Fibroblast of villous mesenchyme (primary cell): ENCODE data around the gene WFDC13. TPM values are rescaled to one million over a fixed set of nuclear protein-coding genes. Genes with fewer than 3 reads are reported as not detected.

Source experiments
- DNase-seq: peaks from one replicate; pipeline ENCODE4 v3.0.0-alpha.2; 2010; ENCODE audit warnings: low read depth
- H3K4me3 ChIP-seq: 2 replicates; pipeline ENCODE4 v1.5.1; 2011; ENCODE audit warnings: low read depth, mild to moderate bottlenecking, low read length
- CTCF ChIP-seq: IDR thresholded peaks from 2 replicates; pipeline ENCODE4 v1.5.1; 2012; ENCODE audit warnings: low read depth, mild to moderate bottlenecking, low read length; ENCODE audit not compliant: insufficient read depth
- total RNA-seq: library from RNA; depleted of rRNA; stranded (reverse); fragments of >200 nt; gene quantifications from 2 replicates; pipeline ENCODE4 v1.2.3, GENCODE V29; 2012

Gene WFDC13
- total RNA-seq, 1 donor: not detected

DNA sequence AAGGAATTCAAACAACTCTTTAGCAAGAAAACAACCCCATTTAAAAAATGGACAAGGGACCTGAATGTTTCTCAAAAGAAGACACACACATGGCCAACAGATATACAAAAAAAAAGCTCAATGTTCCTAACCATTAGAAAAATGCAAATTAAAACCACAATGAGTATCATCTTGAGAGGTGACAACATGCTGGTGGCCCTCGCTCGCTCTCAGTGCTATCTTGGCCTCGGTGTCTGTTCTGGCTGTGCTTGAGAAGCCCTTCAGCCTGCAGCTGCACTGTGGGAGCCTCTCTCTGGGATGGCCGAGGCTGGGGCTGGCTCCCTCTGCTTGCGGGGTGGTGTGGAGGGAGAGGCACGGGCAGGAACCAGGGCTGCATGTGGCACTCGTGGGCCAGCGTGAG is 33.7 kb downstream of the WFDC13 start:
- no peak for TF ChIP-seq CTCF
- H3K4me3 ChIP-seq: no peak overlapping the region
- DNase-seq: no peak

DNA sequence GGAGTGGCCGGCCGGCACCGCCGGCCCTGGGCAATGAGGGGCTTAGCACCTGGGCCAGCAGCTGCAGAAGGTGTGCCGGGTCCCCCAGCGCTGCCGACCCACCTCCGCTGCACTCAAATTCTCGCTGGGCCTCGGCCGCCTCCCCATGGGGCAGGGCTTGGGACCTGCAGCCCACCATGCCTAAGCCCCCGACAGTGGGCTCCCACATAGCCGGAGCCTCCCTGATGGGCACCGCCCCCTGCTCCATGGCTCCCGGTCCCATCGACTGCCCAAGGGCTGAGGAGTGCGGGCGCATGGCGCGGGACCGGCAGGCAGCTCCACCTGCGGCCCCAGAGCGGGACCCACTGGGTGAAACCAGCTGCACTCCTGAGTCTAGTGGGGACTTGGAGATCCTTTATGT is 34.1 kb downstream of the WFDC13 start:
- DNase-seq: no peak

DNA sequence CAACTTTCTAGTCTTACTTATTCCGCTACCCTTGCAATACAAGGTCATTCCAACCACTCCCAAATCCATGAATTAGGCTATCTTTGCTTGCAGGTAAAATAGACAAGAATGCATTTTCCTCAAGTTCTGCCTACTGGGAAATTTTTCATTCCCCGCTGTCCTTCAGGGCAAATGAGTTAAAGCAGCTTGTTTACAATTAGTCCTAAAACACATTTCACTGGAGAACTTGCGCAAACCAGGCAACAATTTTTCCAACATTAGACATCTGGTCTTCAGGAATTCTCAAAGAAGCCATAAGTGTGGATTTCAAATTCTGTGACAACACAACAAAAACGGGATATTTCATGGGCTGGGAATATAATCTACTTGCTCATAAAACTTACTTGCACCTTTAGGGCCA is 40.8 kb downstream of the WFDC13 start:
- no peak for TF ChIP-seq CTCF
- peak; percentile 15 for DNase-seq
- no peak overlapping the region for H3K4me3 ChIP-seq

More for the DNA sequence above, 34.1 kb downstream of the WFDC13 start:
- no peak for TF ChIP-seq CTCF
- no peak overlapping the region for H3K4me3 ChIP-seq

DNA sequence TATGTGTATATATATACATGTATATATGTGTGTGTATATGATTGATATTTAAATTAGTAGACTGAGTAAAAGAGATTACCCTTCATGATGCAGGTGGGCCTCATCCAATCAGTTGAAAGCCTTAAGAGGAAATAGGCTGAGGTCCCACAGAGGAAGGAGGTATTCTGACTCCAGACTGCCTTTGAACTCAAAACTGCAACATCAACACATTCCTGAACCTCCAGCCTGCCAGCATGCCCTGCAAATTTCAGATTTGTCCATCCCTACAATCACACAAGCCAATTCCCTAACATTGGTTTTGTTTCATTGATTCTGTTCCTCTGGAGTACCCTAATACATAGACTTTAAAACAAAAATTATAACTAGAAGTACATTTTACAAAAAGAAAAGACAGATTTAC is 43.2 kb downstream of the WFDC13 start:
- TF ChIP-seq CTCF: no peak
- H3K4me3 ChIP-seq: no peak overlapping the region
- no peak for DNase-seq

DNA sequence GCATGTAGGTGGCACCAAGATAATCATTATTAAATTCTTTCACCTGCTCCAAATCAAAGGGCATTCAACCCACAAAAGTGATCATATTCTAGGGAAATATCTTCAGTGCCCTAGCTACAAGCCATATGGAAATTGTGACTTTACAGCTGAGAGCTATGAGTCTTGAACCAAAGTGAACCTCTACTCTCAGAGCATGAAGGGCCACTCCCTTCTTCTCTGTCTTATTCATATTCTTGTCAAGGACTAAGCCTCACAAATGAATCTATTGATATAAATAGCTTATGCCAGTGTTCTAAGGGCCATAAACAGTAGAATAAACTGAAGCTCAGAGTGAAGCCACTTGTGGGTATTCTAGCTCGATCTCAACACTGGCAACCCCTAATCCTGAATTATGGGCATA is 49.9 kb downstream of the WFDC13 start:
- DNase-seq: no peak
- no peak for TF ChIP-seq CTCF
- no peak overlapping the region for H3K4me3 ChIP-seq

DNA sequence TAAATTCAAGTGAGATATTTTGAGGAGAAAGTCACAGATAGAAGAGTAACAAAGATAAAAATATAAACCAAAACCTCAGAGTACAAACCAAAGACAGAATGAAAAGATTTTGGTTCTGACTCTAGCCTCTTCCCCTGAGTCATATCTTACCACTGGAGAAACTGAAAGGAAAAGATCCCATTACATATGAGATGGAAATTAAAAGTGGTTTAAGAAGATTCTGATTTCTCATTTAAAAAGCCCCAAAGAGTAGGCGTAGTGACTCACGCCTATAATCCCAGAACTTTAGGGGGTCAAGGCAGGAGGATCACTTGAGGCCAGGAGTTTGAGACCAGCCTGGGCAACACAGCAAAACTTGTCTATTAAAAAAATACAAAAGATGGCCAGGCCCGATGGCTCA is 50.9 kb downstream of the WFDC13 start:
- TF ChIP-seq CTCF: no peak
- no peak overlapping the region for H3K4me3 ChIP-seq
- peak; percentile 4 for DNase-seq

- no peak for DNase-seq
- H3K4me3 ChIP-seq: no peak overlapping the region
- no peak for TF ChIP-seq CTCF
Measured at GRCh38 chr20:45758096-45758495, 56.3 kb downstream of the WFDC13 start.
